Uterus (tissue), 2 donors: ENCODE measurements around the gene NTSR1.

ENCODE experiments used
- CTCF ChIP-seq, 4 experiments: fragments of 200-600 bp in 2 of 4; fragments of 450-650 bp in 2 of 4; sonication (generic) in 2 of 4; IDR thresholded peaks; one replicate each; pipeline ENCODE4 v1.5.1; 2016 to 2019; ENCODE audit warnings: antibody characterized with exemption in 4 of 4, mild to moderate bottlenecking in 2 of 4, moderate library complexity in 1 of 4
- POLR2A ChIP-seq, 2 donors: fragments of 450-650 bp; IDR thresholded peaks; one replicate each; pipeline ENCODE4 v1.6.1; 2016; ENCODE audit warnings: antibody characterized with exemption in 2 of 2, mild to moderate bottlenecking in 1 of 2, moderate library complexity in 1 of 2

- TF ChIP-seq CTCF (IDR thresholded peaks at IDR 0.05) (no peak), POLR2A (IDR thresholded peaks at IDR 0.05) (no peak)
These were observed 6.2 kb downstream of the NTSR1 start for GRCh38 chr20:62714799-62715198.
